Common myeloid progenitor, CD34-positive (primary cell): Measurements from ENCODE around the gene GLMN.

Experiments used
- CTCF ChIA-PET: fragments of 350-600 bp; sonication (Branson Sonifier 250); formaldehyde crosslinking; loops from one replicate; lab custom pipeline; 2021; ENCODE audit warnings: antibody characterized with exemption; lab: Charles Lee
- POLR2A ChIA-PET: fragments of 350-600 bp; sonication (Branson Sonifier 250); formaldehyde crosslinking; loops from one replicate; lab custom pipeline; 2021; ENCODE audit warnings: antibody characterized with exemption; lab: Charles Lee
- DNase-seq, 3 donors: peaks; one replicate each; pipeline versions ENCODE4 v3.0.0 to v3.0.0-alpha.2; 2013
- H3K27ac ChIP-seq, 2 experiments: 1 replicate in 1 of 2; 2 replicates in 1 of 2; pipeline ENCODE4 v1.7.0; 2013; ENCODE audit warnings: inconsistent platforms in 2 of 2, low read length in 2 of 2, mild to moderate bottlenecking in 2 of 2, low read depth in 1 of 2, moderate library complexity in 1 of 2; ENCODE audit not compliant: severe bottlenecking in 2 of 2, insufficient read depth in 1 of 2, poor library complexity in 1 of 2
- H3K27me3 ChIP-seq, 5 experiments: replicated peaks in 2 of 5; 1 replicate in 3 of 5; 2 replicates in 2 of 5; pipeline versions ENCODE4 v1.6.1 to v1.7.0; 2013; ENCODE audit warnings: low read length in 4 of 5, mild to moderate bottlenecking in 2 of 5, moderate library complexity in 2 of 5, inconsistent platforms in 1 of 5; ENCODE audit not compliant: insufficient read depth in 5 of 5, control insufficient read depth in 4 of 5
- H3K36me3 ChIP-seq, 4 experiments: 1 replicate in 2 of 4; 2 replicates in 2 of 4; pipeline versions ENCODE4 v1.6.1 to v1.7.0; 2013; ENCODE audit warnings: low read length in 3 of 4, control low read depth in 1 of 4, mild to moderate bottlenecking in 1 of 4; ENCODE audit not compliant: control insufficient read depth in 4 of 4, insufficient read depth in 4 of 4
- H3K4me1 ChIP-seq, 4 experiments: 1 replicate in 3 of 4; 2 replicates in 1 of 4; pipeline versions ENCODE4 v1.6.1 to v1.7.1; 2013; ENCODE audit warnings: low read length in 3 of 4, mild to moderate bottlenecking in 3 of 4, control low read depth in 1 of 4, inconsistent platforms in 1 of 4, moderate library complexity in 1 of 4; ENCODE audit not compliant: control insufficient read depth in 4 of 4, insufficient read depth in 4 of 4; ENCODE audit errors: control extremely low read depth in 1 of 4
- H3K4me3 ChIP-seq, 7 experiments: 1 replicate in 4 of 7; 2 replicates in 3 of 7; pipeline versions ENCODE4 v1.5.1 to v1.7.0; 2013; ENCODE audit warnings: mild to moderate bottlenecking in 7 of 7, low read length in 6 of 7, moderate library complexity in 6 of 7, inconsistent platforms in 2 of 7, low read depth in 2 of 7, control low read depth in 1 of 7; ENCODE audit not compliant: insufficient read depth in 4 of 7, control insufficient read depth in 1 of 7; ENCODE audit errors: extremely low read depth in 1 of 7
- H3K9me3 ChIP-seq, 5 experiments: 1 replicate in 4 of 5; 2 replicates in 1 of 5; pipeline versions ENCODE4 v1.6.1 to v1.7.1; 2013; ENCODE audit warnings: low read length in 4 of 5, mild to moderate bottlenecking in 2 of 5, inconsistent platforms in 1 of 5, low read depth in 1 of 5, moderate library complexity in 1 of 5; ENCODE audit not compliant: control insufficient read depth in 4 of 5, insufficient read depth in 2 of 5; ENCODE audit errors: control extremely low read depth in 1 of 5
- WGBS: methylation state at CpG from one replicate; pipeline ENCODE4 v1.1.5; 2013; ENCODE audit not compliant: insufficient coverage; 5-methylcytosine and 5-hydroxymethylcytosine counted together

GLMN gene

DNA sequence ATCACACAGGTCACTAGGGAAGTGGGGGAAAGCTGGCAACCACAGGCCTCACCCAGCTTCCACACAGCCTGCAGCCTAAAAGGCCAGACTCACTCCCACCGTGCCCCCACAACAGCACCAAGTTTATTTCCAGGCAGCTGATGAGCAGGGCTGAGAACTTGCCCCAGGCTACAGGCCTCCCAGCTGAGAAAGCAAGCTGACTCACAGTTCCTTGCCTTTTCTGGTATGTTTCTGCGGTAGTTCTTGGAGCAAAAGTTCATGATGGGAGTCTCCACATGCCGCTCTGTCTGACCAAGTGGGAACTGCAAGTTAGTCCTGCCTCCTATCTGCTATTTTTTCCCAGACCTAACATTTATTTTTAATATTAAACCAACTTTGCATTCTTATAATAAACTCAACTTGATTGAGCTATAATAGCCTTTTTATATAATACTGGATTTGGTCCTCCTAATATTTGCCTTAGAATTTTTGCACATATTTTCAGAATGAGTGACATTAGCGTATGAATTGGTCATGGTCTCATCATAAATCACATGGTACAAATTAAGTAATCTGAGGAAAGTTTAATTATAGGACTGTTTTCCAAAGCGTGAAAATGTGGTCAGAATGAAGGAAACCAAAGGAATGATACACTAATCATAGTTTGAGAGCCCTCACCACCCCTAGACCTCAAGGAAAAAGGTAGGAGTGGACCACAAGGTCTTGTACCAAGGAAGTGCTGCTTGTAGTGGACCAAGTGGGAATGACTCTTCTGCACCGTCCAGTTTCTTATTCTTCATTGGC is 30.8 kb upstream of the GLMN start:
- H3K4me1 ChIP-seq: no peaks in the 10 kb centered on the region
- POLR2A ChIA-PET: no interaction called here
- no peak overlapping the region for H3K4me3 ChIP-seq
- H3K9me3 ChIP-seq: peaks cover 4 to 46% (median 17%) of the 10 kb centered on the region in 5 experiments
- DNase-seq: no peak
- peaks cover 17 to 50% (median 34%) of the 10 kb centered on the region in 4 experiments for H3K36me3 ChIP-seq
- CTCF ChIA-PET: interaction anchor here (0.7 to 1.5 kb wide), 2 partner anchors 11 to 222 kb away, joined by 3 read pairs; no protein-coding TSS in a partner anchor
- no peaks in the 10 kb centered on the region for H3K27me3 ChIP-seq
- H3K27ac ChIP-seq: no peak overlapping the region
- 94% methylated on average over 5 of the region's 6 CpGs for WGBS

DNA sequence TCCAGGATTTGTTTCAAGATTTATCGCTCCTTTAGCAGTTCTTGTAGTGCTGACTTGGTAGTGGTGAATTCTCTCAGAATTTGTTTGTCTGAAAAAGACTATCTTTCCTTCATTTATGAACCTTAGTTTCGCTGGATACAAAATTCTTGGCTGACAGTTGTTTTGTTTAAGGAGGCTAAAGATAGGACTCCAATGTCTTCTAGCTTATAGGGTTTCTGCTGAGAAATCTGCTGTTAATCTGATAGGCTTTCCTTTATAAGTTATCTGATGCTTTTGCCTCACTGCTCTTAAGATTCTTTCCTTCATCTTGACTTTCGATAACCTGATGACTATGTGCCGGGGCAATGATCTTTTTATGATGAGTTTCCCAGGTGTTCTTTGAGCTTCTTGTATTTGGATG is 29.0 kb upstream of the GLMN start:
- CTCF ChIA-PET: interaction anchor here (0.9 to 1.5 kb wide), 2 partner anchors 9 to 14 kb away, joined by 3 read pairs; no protein-coding TSS in a partner anchor
- Histone ChIP-seq H3K4me3 (no peak overlapping the region), H3K27me3 (no peaks in the 10 kb centered on the region), H3K36me3 (peaks cover 21 to 59% (median 40%) of the 10 kb centered on the region in 4 experiments), H3K4me1 (no peaks in the 10 kb centered on the region), H3K9me3 (peaks cover 4 to 46% (median 17%) of the 10 kb centered on the region in 5 experiments), H3K27ac (no peak overlapping the region)
- POLR2A ChIA-PET: no interaction called here
- peak in 1 of 3 donors; percentile 46 for DNase-seq
- no CpG with 5 or more reads among the region's 4 CpGs for WGBS

DNA sequence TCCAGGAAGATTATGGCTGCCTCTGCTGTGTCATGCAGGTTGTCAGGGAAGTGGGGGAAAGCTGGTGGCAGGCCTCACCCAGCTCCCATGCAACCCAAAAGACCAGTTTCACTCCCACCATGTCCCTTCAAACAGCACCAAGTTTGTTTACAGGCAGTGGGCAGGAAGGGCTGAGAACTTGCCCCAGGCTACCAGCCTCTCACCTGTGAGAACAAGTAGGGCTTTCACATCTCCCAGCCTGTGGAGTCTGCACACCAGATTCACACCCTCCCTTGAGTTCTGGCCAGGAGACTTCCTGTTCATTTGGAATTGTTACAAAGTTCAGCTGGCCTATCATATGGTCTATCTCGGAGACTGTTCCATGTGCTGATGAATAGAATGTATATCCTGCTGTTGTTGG is 27.9 kb upstream of the GLMN start:
- WGBS: no CpG with 5 or more reads among the region's 1 CpG
- POLR2A ChIA-PET: no interaction called here
- CTCF ChIA-PET: no interaction called here
- Histone ChIP-seq H3K27ac (no peak overlapping the region), H3K4me1 (no peaks in the 10 kb centered on the region), H3K36me3 (peaks cover 21 to 59% (median 40%) of the 10 kb centered on the region in 4 experiments), H3K9me3 (peaks cover 4 to 46% (median 17%) of the 10 kb centered on the region in 5 experiments), H3K4me3 (no peak overlapping the region), H3K27me3 (no peaks in the 10 kb centered on the region)
- DNase-seq: no peak

DNA sequence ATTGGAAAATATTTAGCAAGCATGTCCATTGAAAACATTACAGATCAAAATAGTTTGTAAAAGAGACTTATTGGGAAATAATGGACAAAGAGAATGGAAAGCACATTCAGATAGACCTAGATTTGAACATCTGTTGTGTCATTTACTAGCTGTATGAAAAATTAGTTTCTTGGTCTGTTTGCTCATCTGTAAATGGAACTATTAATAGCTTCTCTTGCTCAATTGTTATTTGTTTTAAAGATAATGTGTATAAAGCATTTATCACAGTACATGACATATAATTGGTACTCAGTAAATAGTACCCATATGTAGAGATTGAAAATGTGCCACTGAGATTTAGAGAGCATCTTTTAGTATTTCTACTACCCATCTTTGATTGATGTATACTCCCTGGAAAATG is 26.0 kb upstream of the GLMN start:
- Histone ChIP-seq H3K36me3 (peaks cover 20 to 60% (median 40%) of the 10 kb centered on the region in 4 experiments), H3K27ac (no peak overlapping the region), H3K27me3 (no peaks in the 10 kb centered on the region), H3K9me3 (peaks cover 4 to 42% (median 15%) of the 10 kb centered on the region in 5 experiments), H3K4me1 (no peaks in the 10 kb centered on the region), H3K4me3 (no peak overlapping the region)
- DNase-seq: no peak
- ChIA-PET POLR2A (no interaction called here), CTCF (no interaction called here)

DNA sequence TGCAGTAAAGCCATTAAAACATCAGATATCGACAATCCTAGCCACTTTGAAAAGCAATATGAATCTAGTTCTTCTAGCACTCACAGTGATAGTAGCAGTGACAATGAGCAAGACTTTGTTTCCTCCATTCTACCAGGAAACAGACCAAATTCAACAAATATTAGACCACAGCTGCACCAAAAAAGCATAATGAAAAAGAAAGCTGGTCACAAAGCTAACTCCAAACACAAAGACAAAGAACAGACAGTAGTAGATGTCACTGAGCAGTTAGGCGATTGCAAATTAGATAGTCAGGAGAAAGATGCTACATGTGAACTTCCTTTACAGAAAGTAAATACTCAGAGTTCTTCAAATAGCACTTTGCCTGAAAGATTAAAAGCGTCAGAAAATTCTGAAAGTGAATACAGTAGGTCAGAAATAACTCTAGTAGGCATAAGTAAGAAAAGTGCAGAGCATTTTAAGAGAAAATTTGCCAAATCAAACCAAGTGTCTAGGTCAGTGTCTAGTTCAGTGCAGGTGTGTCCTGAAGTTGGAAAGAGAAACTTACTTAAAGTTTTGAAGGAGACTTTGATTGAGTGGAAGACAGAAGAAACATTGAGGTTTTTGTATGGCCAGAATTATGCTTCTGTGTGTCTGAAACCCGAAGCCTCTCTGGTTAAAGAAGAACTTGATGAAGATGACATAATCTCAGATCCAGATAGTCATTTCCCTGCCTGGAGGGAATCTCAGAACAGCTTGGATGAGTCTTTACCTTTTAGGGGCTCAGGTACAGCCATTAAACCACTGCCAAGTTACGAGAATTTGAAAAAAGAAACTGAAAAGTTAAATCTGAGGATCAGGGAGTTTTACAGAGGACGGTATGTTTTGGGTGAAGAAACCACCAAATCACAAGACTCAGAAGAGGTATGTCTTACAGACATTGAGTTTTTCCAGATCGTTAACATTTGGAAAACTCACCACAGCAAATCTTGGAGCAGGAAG is 25.0 kb upstream of the GLMN start:
- H3K4me1 ChIP-seq: no peaks in the 10 kb centered on the region
- peaks cover 14 to 58% (median 34%) of the 10 kb centered on the region in 4 experiments for H3K36me3 ChIP-seq
- no peak for DNase-seq
- ChIA-PET CTCF (no interaction called here), POLR2A (interaction anchor here (0.6 kb wide), 1 partner anchor 123 kb away, joined by 3 read pairs; no protein-coding TSS in a partner anchor)
- WGBS: 94% methylated on average over 4 of the region's 7 CpGs
- no peak overlapping the region for H3K4me3 ChIP-seq
- H3K27ac ChIP-seq: no peak overlapping the region
- H3K27me3 ChIP-seq: no peaks in the 10 kb centered on the region
- peaks cover 4 to 34% (median 10%) of the 10 kb centered on the region in 5 experiments for H3K9me3 ChIP-seq

DNA sequence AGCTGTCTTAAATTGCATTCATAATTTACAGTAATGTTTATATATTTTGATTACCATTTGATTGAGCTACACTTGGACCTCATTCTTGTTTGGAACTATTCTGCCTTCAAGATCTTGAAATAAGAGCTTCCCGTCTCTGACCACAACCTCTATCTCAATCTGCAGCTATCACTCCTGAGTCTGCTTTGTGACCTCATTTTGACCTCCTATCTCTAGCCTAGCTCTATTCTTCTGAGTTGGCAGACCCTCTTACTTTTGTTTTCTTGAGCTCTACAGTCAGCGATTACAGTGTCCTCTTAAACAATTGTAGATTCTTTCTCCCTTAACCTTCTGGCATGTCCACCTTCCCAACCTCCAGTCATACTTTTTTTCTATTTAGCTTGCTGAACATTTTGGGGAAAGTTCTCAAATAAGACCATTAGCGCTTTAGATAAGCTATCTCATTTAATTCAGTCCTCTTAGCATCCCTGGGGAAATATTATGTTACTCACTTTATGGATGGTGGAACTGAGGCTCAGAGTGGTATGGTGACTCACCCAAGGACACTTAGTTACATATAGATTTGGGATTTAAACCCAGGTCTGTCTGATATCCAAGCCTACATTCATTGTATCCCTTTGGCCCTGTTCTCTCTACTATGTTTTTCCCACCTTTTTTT is 19.2 kb upstream of the GLMN start:
- DNase-seq: peak; percentile 43 to 90 (median 80)
- Histone ChIP-seq H3K4me1 (peaks cover 10 to 20% (median 12%) of the 10 kb centered on the region in 4 experiments), H3K9me3 (peaks cover 0 to 1% (median 0%) of the 10 kb centered on the region in 5 experiments), H3K27me3 (no peaks in the 10 kb centered on the region), H3K27ac (peak overlapping the region in 1 of 2 experiments; percentile 32), H3K36me3 (peaks cover 4 to 20% (median 7%) of the 10 kb centered on the region in 4 experiments), H3K4me3 (peak overlapping the region in 1 of 7 experiments; percentile 23)
- POLR2A ChIA-PET: interaction anchor here (0.5 to 1.0 kb wide), 3 partner anchors 19 to 248 kb away, joined by 3 to 4 read pairs (median 4); partner anchors contain the start of genes GLMN and RPAP2
- WGBS: 24% methylated on average over 2 of the region's 3 CpGs
- CTCF ChIA-PET: interaction anchor here (0.7 to 1.2 kb wide), 4 partner anchors 8 to 164 kb away, joined by 3 to 8 read pairs (median 3); no protein-coding TSS in a partner anchor
